Osteoblast (primary cell): ENCODE results near the gene SGO2. TPM values are rescaled to one million over a fixed set of nuclear protein-coding genes. Genes with fewer than 3 reads are reported as not detected.

Source experiments
- DNase-seq: peaks from one replicate; pipeline ENCODE4 v3.0.0; 2011; ENCODE audit warnings: low spot score, mixed read lengths; ENCODE audit not compliant: insufficient read length; ENCODE audit errors: missing footprints
- H2AFZ ChIP-seq: 2 replicates; pipeline ENCODE4 v1.6.0; 2011; ENCODE audit warnings: mild to moderate bottlenecking, low read length
- H3K27ac ChIP-seq: 2 replicates; pipeline ENCODE4 v1.5.1; 2011; ENCODE audit warnings: mild to moderate bottlenecking, low read depth, low read length, moderate library complexity
- H3K27me3 ChIP-seq: 2 replicates; pipeline ENCODE4 v1.6.0; 2012; ENCODE audit warnings: mild to moderate bottlenecking, control low read depth, inconsistent platforms, low read length, moderate library complexity; ENCODE audit not compliant: insufficient read depth
- H3K36me3 ChIP-seq: 2 replicates; pipeline ENCODE4 v1.5.1; 2011; ENCODE audit warnings: mild to moderate bottlenecking, low read length, control low read depth, moderate library complexity; ENCODE audit not compliant: insufficient read depth
- H3K4me1 ChIP-seq: 2 replicates; pipeline ENCODE4 v1.5.1; 2011; ENCODE audit warnings: mild to moderate bottlenecking, low read length, control low read depth, moderate library complexity; ENCODE audit not compliant: insufficient read depth
- H3K4me2 ChIP-seq: 2 replicates; pipeline ENCODE4 v1.6.0; 2011; ENCODE audit warnings: mild to moderate bottlenecking, low read length; ENCODE audit not compliant: insufficient read depth
- H3K4me3 ChIP-seq: fragments of 200-600 bp; sonication (generic); 3 replicates; pipeline ENCODE4 v1.5.1; 2012; ENCODE audit warnings: mild to moderate bottlenecking, low read length, inconsistent platforms; ENCODE audit not compliant: insufficient read depth
- H3K79me2 ChIP-seq: 2 replicates; pipeline ENCODE4 v1.6.0; 2012; ENCODE audit warnings: mild to moderate bottlenecking, low read length, control low read depth, inconsistent platforms; ENCODE audit not compliant: insufficient read depth
- H3K9me3 ChIP-seq: 2 replicates; pipeline ENCODE4 v1.5.1; 2011; ENCODE audit warnings: low read depth, low read length, control low read depth
- H4K20me1 ChIP-seq: 2 replicates; pipeline ENCODE4 v1.6.0; 2012; ENCODE audit warnings: mild to moderate bottlenecking, low read length, control low read depth; ENCODE audit not compliant: insufficient read depth
- CTCF ChIP-seq: IDR thresholded peaks from 2 replicates; pipeline ENCODE4 v1.5.1; 2011; ENCODE audit warnings: mild to moderate bottlenecking, low read depth, low read length, moderate library complexity; ENCODE audit errors: extremely low read depth
- total RNA-seq: library from RNA; depleted of rRNA; stranded (reverse); fragments of >200 nt; gene quantifications from 2 replicates; pipeline ENCODE4 v1.2.3, GENCODE V29; 2012

The SGO2 gene
- total RNA-seq, 1 donor = 4.0 TPM

- Histone ChIP-seq H3K27ac (no peak overlapping the region), H3K79me2 (no peaks in the 10 kb centered on the region), H3K4me1 (peaks cover 49% of the 10 kb centered on the region), H3K36me3 (peaks cover 6% of the 10 kb centered on the region), H3K9me3 (no peaks in the 10 kb centered on the region), H4K20me1 (no peaks in the 10 kb centered on the region), H2AFZ (no peak overlapping the region), H3K4me3 (no peak overlapping the region), H3K4me2 (no peak overlapping the region), H3K27me3 (no peaks in the 10 kb centered on the region)
- DNase-seq = no peak
- TF ChIP-seq CTCF = no peak
Measured at GRCh38 chr2:200482194-200482593, 43.8 kb upstream of the SGO2 start.

GRCh38 chr2:200483729-200484198 lies 42.2 kb upstream of the SGO2 start:
- H2AFZ ChIP-seq = no peak overlapping the region
- no peaks in the 10 kb centered on the region for H3K79me2 ChIP-seq
- H3K9me3 ChIP-seq = no peaks in the 10 kb centered on the region
- no peak overlapping the region for H3K27ac ChIP-seq
- DNase-seq = no peak
- H4K20me1 ChIP-seq = no peaks in the 10 kb centered on the region
- no peak overlapping the region for H3K4me2 ChIP-seq
- TF ChIP-seq CTCF = peak; percentile 45
- no peaks in the 10 kb centered on the region for H3K36me3 ChIP-seq
- peaks cover 41% of the 10 kb centered on the region for H3K4me1 ChIP-seq
- H3K4me3 ChIP-seq = no peak overlapping the region
- no peaks in the 10 kb centered on the region for H3K27me3 ChIP-seq

- Histone ChIP-seq H3K4me1 (peaks cover 29% of the 10 kb centered on the region), H3K79me2 (no peaks in the 10 kb centered on the region), H3K4me2 (no peak overlapping the region), H3K9me3 (no peaks in the 10 kb centered on the region), H3K4me3 (no peak overlapping the region), H4K20me1 (no peaks in the 10 kb centered on the region), H3K27me3 (no peaks in the 10 kb centered on the region), H2AFZ (no peak overlapping the region), H3K27ac (no peak overlapping the region), H3K36me3 (peaks cover 6% of the 10 kb centered on the region)
- no peak for TF ChIP-seq CTCF
- no peak for DNase-seq
Measured at GRCh38 chr2:200484934-200485333, 41.1 kb upstream of the SGO2 start.

- Histone ChIP-seq H3K36me3 (peaks cover 20% of the 10 kb centered on the region), H3K27me3 (no peaks in the 10 kb centered on the region), H3K4me1 (peaks cover 14% of the 10 kb centered on the region), H3K9me3 (no peaks in the 10 kb centered on the region), H3K79me2 (no peaks in the 10 kb centered on the region), H3K27ac (peak overlapping the region; percentile 1), H2AFZ (no peak overlapping the region), H4K20me1 (no peaks in the 10 kb centered on the region), H3K4me3 (no peak overlapping the region), H3K4me2 (no peak overlapping the region)
- TF ChIP-seq CTCF = no peak
- DNase-seq = no peak
Measured at GRCh38 chr2:200486529-200486928, 39.5 kb upstream of the SGO2 start.
